Tibial nerve (tissue), 4 donors: ENCODE measurements around the gene TMEM170B. TPM values are rescaled to one million over a fixed set of nuclear protein-coding genes. Genes with fewer than 3 reads are reported as not detected.

Source experiments
- DNase-seq, 2 donors: peaks; one replicate each; pipeline ENCODE4 v3.0.0-alpha.2; 2019; ENCODE audit warnings: low spot score in 2 of 2
- H3K27ac ChIP-seq, 4 donors: fragments of 200-600 bp; sonication (generic) in 3 of 4; one replicate each; pipeline ENCODE4 v1.5.1; 2017 to 2019; ENCODE audit warnings: mild to moderate bottlenecking in 1 of 4
- H3K27me3 ChIP-seq, 2 donors: fragments of 200-600 bp; sonication (generic) in 1 of 2; one replicate each; pipeline versions ENCODE4 v1.5.1 to v1.6.0; 2017 to 2019
- H3K36me3 ChIP-seq, 3 donors: fragments of 200-600 bp; sonication (generic); one replicate each; pipeline ENCODE4 v1.5.1; 2018 to 2019
- H3K4me1 ChIP-seq, 4 donors: fragments of 200-600 bp; sonication (generic) in 3 of 4; one replicate each; pipeline ENCODE4 v1.5.1; 2017 to 2019
- H3K4me3 ChIP-seq, 4 donors: fragments of 200-600 bp; sonication (generic) in 3 of 4; one replicate each; pipeline ENCODE4 v1.5.1; 2017 to 2019; ENCODE audit warnings: mild to moderate bottlenecking in 1 of 4, moderate library complexity in 1 of 4
- H3K9me3 ChIP-seq, 4 donors: fragments of 200-600 bp; sonication (generic) in 3 of 4; one replicate each; pipeline ENCODE4 v1.5.1; 2017 to 2019
- EP300 ChIP-seq, 2 donors: sonication (generic); formaldehyde crosslinking; IDR thresholded peaks; one replicate each; pipeline ENCODE4 v1.6.1; 2017; ENCODE audit warnings: antibody characterized with exemption in 2 of 2, mild to moderate bottlenecking in 1 of 2
- POLR2A ChIP-seq, 2 donors: fragments of 450-650 bp; IDR thresholded peaks; one replicate each; pipeline ENCODE4 v1.6.1; 2017; ENCODE audit warnings: antibody characterized with exemption in 2 of 2, mild to moderate bottlenecking in 2 of 2, moderate library complexity in 2 of 2
- WGBS, 2 donors: methylation state at CpG; one replicate each; pipeline ENCODE4 v1.1.5; 2018; 5-methylcytosine and 5-hydroxymethylcytosine counted together
- total RNA-seq, 4 donors: library from RNA; depleted of rRNA; stranded (reverse); fragments of >200 nt; gene quantifications; one replicate each; pipeline ENCODE4 v1.1.0, GENCODE V29; 2016
- TF ChIP-seq, protein P1 (sequence below), 5 experiments: fragments of 200-600 bp in 3 of 5; fragments of 450-650 bp in 2 of 5; sonication (generic) in 3 of 5; IDR thresholded peaks; one replicate each; pipeline ENCODE4 v1.5.1; 2016 to 2019; ENCODE audit warnings: antibody characterized with exemption in 5 of 5, mild to moderate bottlenecking in 3 of 5, moderate library complexity in 2 of 5

Gene TMEM170B
- total RNA-seq, 4 donors from 2014 or later = 6.1 to 8.7 (median 7.4) TPM

DNA sequence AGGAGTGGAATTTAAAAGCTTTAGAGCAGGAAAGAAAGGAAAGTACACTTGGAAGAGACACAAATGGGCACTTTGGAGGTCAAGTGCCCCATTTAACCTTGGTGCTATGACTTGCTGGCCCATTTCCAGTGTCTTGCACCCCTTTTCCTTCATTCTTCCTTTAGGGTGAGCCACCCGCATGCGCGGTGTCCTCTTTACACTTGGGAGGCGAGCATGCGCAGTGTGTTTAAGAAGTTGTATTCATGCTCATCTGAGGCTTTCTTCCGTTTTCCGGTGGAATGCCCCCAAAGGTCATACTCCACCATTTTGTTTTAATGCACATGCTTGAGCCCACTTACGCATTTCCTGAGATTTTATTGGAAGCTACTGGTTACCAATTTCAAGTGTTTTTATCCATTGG lies 29.1 kb downstream of the TMEM170B start:
- DNase-seq = no peak
- Histone ChIP-seq H3K27me3 (no peaks in the 10 kb centered on the region), H3K9me3 (no peaks in the 10 kb centered on the region), H3K36me3 (peaks cover 0 to 17% (median 0%) of the 10 kb centered on the region in 3 donors), H3K27ac (no peak overlapping the region), H3K4me3 (no peak overlapping the region), H3K4me1 (no peaks in the 10 kb centered on the region)
- 96 to 97% methylated on average over 8 of the region's 8 CpGs for WGBS, 2 donors
- TF ChIP-seq, protein P1, sequence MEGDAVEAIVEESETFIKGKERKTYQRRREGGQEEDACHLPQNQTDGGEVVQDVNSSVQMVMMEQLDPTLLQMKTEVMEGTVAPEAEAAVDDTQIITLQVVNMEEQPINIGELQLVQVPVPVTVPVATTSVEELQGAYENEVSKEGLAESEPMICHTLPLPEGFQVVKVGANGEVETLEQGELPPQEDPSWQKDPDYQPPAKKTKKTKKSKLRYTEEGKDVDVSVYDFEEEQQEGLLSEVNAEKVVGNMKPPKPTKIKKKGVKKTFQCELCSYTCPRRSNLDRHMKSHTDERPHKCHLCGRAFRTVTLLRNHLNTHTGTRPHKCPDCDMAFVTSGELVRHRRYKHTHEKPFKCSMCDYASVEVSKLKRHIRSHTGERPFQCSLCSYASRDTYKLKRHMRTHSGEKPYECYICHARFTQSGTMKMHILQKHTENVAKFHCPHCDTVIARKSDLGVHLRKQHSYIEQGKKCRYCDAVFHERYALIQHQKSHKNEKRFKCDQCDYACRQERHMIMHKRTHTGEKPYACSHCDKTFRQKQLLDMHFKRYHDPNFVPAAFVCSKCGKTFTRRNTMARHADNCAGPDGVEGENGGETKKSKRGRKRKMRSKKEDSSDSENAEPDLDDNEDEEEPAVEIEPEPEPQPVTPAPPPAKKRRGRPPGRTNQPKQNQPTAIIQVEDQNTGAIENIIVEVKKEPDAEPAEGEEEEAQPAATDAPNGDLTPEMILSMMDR (IDR thresholded peaks at IDR 0.05) = no peak
- TF ChIP-seq EP300 (IDR thresholded peaks at IDR 0.05) (no peak), POLR2A (IDR thresholded peaks at IDR 0.05) (no peak)

DNA sequence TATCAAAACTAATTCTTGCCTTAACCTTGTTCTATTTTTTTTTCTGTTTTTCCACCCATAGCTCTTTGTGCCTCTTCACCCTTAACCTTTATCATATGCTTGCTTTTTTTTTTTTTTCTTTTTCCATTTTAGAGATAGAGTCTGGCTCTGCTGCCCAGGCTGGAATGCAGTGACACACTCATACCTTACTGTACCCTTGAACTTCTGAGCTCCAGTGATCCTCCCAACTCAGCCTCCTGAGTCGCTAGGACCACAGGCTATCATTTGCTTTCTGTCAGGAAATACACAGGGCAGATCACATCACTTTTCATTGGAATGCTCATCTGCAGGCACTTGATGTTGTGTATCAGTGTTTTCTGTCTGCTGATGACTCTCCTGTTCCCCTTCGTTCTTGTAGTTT lies 33.5 kb downstream of the TMEM170B start:
- Histone ChIP-seq H3K4me3 (no peak overlapping the region), H3K27me3 (no peaks in the 10 kb centered on the region), H3K27ac (no peak overlapping the region), H3K36me3 (peaks cover 0 to 13% (median 0%) of the 10 kb centered on the region in 3 donors), H3K9me3 (no peaks in the 10 kb centered on the region), H3K4me1 (peaks cover 0 to 2% (median 0%) of the 10 kb centered on the region in 4 donors)
- TF ChIP-seq, protein P1 (IDR thresholded peaks at IDR 0.05) = no peak
- no peak for TF ChIP-seq POLR2A (IDR thresholded peaks at IDR 0.05)
- WGBS, 2 donors = 83 to 95% methylated on average over 2 of the region's 2 CpGs
- no peak for DNase-seq

DNA sequence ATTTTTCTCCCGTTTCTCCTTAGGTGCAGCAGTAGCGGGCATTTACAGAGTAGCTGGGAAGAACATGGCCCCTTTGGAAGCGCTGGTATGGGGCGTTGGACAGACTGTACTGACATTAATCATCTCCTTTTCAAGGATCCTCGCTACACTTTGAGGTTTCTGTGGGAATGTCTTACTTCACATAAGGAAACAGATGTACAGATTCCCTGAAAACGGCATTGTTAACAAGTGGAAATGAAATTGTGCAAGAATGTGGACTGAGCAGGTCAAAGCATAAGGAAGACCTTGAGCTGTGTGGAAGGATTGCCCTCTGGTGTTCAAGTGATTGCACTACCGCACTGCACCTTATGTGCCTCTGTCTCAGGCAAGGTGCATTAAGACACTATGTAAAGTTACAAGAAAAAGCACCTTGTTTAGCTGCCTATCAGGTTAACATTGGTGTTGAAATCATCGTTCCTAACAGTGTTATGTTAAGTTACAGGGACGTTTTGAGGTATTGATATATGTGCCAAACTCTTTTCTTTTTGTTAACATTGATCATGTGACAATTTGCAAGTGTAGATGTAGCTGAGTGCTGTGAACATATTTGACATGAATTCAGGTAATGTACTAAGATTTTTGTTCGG lies 38.0 kb downstream of the TMEM170B start:
- WGBS, 2 donors = 53 to 59% methylated on average over 10 of the region's 10 CpGs
- no peaks in the 10 kb centered on the region for H3K27me3 ChIP-seq
- H3K36me3 ChIP-seq = no peaks in the 10 kb centered on the region
- no peaks in the 10 kb centered on the region for H3K9me3 ChIP-seq
- DNase-seq = peak in 1 of 2 donors; percentile 61
- no peak for TF ChIP-seq POLR2A (IDR thresholded peaks at IDR 0.05)
- peak in 1 of 2 donors; percentile 65 for TF ChIP-seq EP300 (IDR thresholded peaks at IDR 0.05)
- TF ChIP-seq, protein P1 (IDR thresholded peaks at IDR 0.05) = peak; percentile 77 to 84 (median 81)
- H3K4me1 ChIP-seq = peaks cover 0 to 2% (median 0%) of the 10 kb centered on the region in 4 donors
- H3K27ac ChIP-seq = no peak overlapping the region
- no peak overlapping the region for H3K4me3 ChIP-seq

DNA sequence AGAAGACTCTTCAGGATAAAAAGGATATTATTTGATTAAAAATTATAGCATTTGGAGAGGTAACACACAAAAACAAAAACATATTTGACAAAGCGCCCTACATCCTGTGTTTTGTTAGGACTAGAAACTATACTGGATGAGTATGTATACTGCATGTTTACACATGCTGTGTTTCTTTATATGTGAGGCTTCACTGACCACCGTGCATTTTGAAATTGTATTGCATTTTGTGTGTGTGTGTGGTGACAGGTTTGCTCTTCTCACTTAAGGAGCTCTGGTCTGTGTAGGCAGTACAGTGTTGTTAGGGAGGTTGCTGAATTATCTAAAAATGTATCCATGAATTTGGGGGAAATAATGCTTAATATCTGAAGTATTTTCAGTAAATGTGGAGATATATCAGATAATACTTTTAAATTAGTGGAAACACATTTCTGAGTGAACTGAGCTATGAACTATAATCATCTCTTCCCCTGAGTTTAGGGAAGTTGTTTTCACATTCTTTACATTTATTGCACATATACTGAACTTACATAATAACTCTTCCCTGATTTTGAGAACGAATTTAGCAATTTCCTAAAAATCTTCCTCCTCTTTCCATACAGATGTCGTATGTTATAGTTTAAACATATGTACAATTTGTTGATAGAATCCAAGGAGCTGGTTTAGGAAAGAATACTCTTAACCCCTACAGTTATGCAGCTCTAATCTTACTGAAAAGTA lies 43.3 kb downstream of the TMEM170B start:
- TF ChIP-seq, protein P1 (IDR thresholded peaks at IDR 0.05) = no peak
- no peak for TF ChIP-seq POLR2A (IDR thresholded peaks at IDR 0.05)
- no peak for TF ChIP-seq EP300 (IDR thresholded peaks at IDR 0.05)
- no peaks in the 10 kb centered on the region for H3K27me3 ChIP-seq
- no peak overlapping the region for H3K27ac ChIP-seq
- H3K36me3 ChIP-seq = no peaks in the 10 kb centered on the region
- WGBS, 2 donors = 77 to 79% methylated on average over 4 of the region's 4 CpGs
- H3K9me3 ChIP-seq = no peaks in the 10 kb centered on the region
- H3K4me3 ChIP-seq = no peak overlapping the region
- DNase-seq = no peak
- no peaks in the 10 kb centered on the region for H3K4me1 ChIP-seq

DNA sequence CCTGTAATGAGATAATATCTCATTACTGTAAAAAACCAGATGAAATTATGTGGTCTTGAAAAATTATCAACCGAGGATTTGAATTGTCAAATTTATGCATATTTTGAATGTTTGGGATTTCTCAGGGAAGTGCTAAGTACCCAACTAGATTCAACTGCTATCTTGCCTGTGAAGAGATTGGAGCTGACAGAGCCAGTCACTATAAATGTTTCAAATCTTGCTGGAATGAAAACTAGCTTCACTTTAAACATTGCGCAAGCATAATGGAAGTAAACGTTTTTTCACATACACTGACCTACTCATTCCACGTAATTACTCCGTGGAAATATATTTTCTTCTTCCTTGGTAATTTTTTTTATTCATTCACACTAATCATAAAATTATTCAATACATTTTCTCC lies 46.7 kb downstream of the TMEM170B start:
- Histone ChIP-seq H3K4me1 (peaks cover 0 to 9% (median 4%) of the 10 kb centered on the region in 4 donors), H3K27me3 (no peaks in the 10 kb centered on the region), H3K36me3 (no peaks in the 10 kb centered on the region), H3K9me3 (no peaks in the 10 kb centered on the region), H3K27ac (no peak overlapping the region), H3K4me3 (no peak overlapping the region)
- WGBS, 2 donors = 58 to 64% methylated on average over 5 of the region's 5 CpGs
- no peak for TF ChIP-seq EP300 (IDR thresholded peaks at IDR 0.05)
- no peak for TF ChIP-seq POLR2A (IDR thresholded peaks at IDR 0.05)
- TF ChIP-seq, protein P1 (IDR thresholded peaks at IDR 0.05) = no peak
- DNase-seq = no peak
